Stimulated activated CD4-positive, alpha-beta T cell treated with anti-CD3 and anti-CD28 coated beads, TNF-alpha, amount 100 ng/mL, for 24 hours (primary cell): ENCODE results near the gene TIMM10.
"Not testable (repeated sequence)": the region's sequence is repeated elsewhere in the genome, so short reads cannot be mapped to it uniquely, and the experiment has no call there.

ENCODE experiments used
- DNase-seq, 3 experiments: peaks; one replicate each; pipeline ENCODE4 v3.0.0-alpha.2; 2020; ENCODE audit warnings: low read depth in 3 of 3

Gene TIMM10

DNA sequence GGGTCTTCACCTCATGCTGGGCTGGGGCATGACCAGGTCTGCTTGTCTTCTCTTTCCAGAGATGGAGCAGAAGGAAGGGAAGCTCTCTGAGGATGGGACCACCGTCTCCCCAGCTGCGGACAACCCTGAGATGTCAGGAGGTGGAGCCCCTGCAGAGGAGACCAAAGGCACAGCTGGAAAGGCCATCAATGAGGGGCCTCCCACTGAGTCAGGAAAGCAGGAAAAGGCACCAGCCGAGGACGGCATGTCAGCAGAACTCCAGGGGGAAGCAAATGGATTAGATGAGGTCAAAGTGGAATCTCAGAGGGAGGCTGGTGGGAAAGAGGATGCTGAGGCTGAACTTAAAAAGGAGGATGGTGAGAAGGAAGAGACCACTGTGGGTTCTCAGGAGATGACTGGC lies 12.0 kb upstream of the TIMM10 start:
- DNase-seq = no peak

DNA sequence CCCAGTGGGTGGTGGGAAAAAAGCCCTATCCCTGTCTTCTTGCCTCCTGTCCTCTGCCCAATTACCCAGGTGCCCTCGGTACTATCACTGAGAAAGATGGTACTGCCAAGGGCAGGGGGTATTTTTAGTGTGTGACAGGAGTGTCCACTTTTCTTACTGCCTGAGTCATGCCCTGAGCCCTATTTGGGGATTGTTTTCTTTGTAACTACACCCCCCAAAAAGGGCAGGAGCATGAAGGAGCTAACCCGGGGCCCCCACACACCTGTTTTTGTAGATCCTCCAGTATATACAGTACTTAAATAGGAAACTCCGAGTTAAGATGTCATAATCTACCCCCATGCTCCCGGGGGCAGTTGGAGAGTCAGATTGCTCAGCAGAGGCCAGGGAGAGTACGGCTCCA lies 10.6 kb upstream of the TIMM10 start:
- no peak for DNase-seq

GRCh38 chr11:57539342-57539741 lies 8.8 kb upstream of the TIMM10 start:
- DNase-seq = no peak

- DNase-seq = no peak
Measured at GRCh38 chr11:57536947-57537619, 6.5 kb upstream of the TIMM10 start, which contains the start of gene SMTNL1. Gene SMTNL1, plus strand, starts transcription at chr11:57537595. Its CDS starts 5,048 bp downstream, at chr11:57542643.

- not testable (repeated sequence) for DNase-seq
Measured at GRCh38 chr11:57534449-57534848, 3.9 kb upstream of the TIMM10 start.

DNA sequence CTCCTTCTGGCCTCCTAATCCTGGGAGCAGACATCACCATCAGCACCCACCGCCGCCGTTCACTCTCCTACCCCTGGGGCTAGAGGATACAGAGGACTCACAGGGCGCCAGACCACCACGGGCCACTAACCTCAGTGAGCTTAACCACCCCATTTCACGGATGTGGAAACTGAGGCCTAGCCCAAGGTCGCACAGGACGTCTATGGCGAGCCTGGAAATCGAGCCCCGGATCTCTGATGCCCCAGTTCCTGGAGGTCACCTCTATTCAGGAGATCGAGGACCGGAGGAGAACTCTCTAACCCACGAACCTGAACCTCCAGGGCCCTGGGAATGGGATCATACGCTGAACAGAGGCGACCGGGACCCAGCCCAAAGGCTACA lies 349 bp downstream of the TIMM10 start:
- no peak for DNase-seq

- no peak for DNase-seq
Measured at GRCh38 chr11:57529012-57529411, 1.5 kb downstream of the TIMM10 start.

GRCh38 chr11:57527056-57527631 lies 3.4 kb downstream of the TIMM10 start:
- peak; percentile 48 to 67 (median 61) for DNase-seq

DNA sequence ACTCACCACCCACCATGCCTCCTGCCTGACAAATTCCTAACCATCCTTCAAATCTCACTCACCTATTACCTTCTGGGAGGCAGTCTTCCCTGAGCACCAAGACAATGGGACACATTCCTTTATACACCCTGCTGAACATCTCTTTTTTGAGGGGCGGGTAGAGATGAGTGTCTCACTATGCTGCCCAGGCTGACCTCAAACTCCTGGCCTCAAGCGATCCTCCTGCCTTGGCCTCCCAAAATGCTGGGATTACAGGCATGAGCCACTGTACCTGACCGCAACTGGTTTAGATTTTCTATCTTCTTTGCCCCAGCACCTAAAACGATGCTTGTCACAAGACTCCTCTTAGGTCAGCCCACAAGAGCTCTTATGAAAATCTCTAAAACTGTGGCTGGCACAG lies 7.1 kb downstream of the TIMM10 start:
- no peak for DNase-seq

DNA sequence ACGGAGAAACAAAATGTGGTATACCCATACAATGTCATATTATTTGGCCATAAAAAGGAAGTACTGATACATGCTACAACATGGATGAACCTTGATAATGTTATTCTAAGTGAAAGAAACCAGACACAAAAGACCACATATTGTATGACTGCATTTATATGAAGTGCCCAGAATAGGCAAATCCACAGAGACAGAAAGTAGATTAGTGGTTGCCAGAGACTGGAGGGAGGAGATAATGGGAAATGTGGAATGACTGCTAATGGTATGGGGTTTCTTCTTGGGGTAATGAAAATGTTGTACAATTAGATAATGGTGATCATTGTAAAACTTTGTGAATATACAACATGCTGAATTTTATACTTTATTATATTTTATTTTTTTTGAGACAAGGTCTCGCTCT lies 9.4 kb downstream of the TIMM10 start:
- DNase-seq = no peak

DNA sequence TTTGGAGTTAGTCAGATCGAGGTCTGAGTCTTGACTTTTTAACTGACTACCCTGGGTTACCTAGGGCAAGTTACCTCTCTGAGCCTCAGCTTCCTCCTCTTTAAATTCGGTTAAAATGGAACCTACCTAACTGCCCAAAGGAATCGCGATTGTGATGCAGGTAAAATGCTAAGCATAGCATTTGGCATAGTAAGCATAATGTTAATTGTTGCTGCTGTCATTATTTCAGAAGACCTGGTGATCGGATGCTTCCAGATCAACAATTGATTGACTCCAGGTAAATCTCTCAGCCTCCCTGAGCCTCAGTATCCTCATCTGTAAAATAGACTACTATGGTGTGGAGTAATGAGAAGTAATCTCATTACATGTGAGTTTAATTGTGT lies 14.5 kb downstream of the TIMM10 start:
- no peak for DNase-seq

- peak in 1 of 3 experiments; percentile 53 for DNase-seq
Measured at GRCh38 chr11:57515332-57516060, 15.1 kb downstream of the TIMM10 start, which contains the start of gene SLC43A1. Gene SLC43A1, minus strand, starts transcription at chr11:57515702. Its CDS starts 1,591 bp downstream, at chr11:57514111.

GRCh38 chr11:57514538-57515331 lies 15.8 kb downstream of the TIMM10 start:
- peak in 1 of 3 experiments; percentile 60 for DNase-seq

GRCh38 chr11:57513911-57514537 lies 16.5 kb downstream of the TIMM10 start:
- DNase-seq = peak in 1 of 3 experiments; percentile 46

DNA sequence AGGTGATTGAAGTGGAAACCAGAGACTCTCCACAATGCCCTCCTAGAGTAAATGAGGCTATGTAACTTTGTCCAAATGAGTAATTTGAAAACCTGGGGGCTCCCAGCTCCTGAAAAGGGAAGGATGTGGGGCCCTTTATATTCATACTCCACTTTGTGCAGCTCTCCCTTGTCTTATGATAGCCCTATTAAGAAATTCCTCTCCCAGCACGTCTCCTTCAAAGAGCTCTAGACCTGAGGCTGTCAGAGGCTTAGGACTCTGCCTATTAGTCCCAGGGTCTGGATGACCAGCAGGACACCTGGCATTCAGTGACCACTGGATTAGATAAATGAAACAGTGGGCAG lies 17.1 kb downstream of the TIMM10 start:
- DNase-seq = no peak

DNA sequence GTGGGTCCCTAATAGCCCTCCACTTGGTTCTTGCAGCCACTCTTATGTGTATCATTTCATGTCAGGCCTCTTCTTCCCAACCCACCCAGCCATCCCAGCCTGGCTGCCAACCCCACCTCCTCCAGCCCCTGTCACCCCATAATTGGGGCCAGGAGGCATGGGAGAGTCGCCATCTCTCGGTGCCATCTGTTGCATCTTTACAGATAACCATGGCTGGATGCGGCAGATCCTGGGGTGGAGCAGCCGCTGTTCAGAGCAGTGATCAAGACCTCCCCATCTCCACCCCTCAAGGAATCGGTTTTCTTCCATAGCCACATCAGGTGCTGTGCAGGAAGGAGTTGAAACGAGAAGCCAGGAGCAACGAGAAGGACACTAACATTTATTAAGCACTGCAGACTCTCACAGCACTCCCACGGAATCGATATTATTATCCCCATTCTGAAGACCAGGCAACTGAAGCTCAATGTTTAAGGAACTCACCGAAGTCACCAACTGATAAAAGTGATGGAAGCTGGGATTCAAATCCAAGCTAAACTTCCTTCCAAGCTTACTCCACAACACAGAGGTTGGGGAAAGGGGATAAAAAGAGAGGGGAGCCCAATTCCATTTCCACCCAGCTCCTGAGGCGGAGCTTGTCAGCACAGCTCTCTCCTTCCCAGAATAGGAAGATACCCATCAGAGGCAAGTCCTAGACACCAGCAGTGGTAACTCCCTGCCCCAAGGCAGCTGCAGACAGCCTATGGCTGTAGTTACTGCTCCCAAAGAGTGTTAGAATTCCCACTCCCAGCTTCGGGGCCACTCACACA lies 17.7 kb downstream of the TIMM10 start:
- no peak for DNase-seq

GRCh38 chr11:57511741-57512430 lies 18.7 kb downstream of the TIMM10 start:
- DNase-seq = no peak

GRCh38 chr11:57508341-57509170 lies 22.0 kb downstream of the TIMM10 start:
- no peak for DNase-seq

DNA sequence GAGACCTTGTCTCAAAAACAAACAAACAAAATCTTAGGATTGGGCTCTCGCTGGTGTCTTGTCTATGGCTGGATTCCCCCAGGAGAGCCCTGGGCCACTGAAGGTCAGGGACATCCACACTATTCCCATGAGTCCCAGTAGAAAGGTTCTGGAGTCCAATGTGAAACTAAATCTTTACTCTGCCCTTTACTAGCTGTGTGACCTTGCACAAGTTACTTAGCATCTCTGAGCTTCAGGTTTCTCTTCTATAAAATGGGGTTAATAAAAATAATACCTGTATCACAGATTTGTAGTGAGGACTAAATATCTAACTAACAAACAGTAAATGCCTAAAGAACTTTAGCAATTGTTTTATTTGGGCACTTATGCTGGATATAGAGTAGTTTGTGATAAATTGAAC lies 24.0 kb downstream of the TIMM10 start:
- DNase-seq = no peak
